NT2/D1 (cell line): ENCODE results near the gene STXBP2.

ENCODE experiments used
- YY1 ChIP-seq: IDR thresholded peaks from 2 replicates; pipeline ENCODE4 v1.6.1; 2011; ENCODE audit not compliant: insufficient read length, insufficient read depth
- ZNF274 ChIP-seq: IDR thresholded peaks from 2 replicates; pipeline ENCODE4 v1.6.1; 2011; ENCODE audit warnings: mild to moderate bottlenecking, low read depth, low read length

GRCh38 chr19:7607212-7607873 lies 29.6 kb upstream of the STXBP2 start:
- TF ChIP-seq ZNF274: no peak
- no peak for TF ChIP-seq YY1
